ENCODE measurements around the gene BAG3. TPM values are rescaled to one million over a fixed set of nuclear protein-coding genes. Genes with fewer than 3 reads are reported as not detected.
A peak's percentile ranks its signal among the peaks of the same experiment; 100 is the strongest.
"Not testable (repeated sequence)": the region's sequence is repeated elsewhere in the genome, so short reads cannot be mapped to it uniquely, and the experiment has no call there.

BAG3 gene
- total RNA-seq, 1 donor from 2014 or later: 88.0 TPM

- intact Hi-C loops (cut with DNase I): no loop called here
- Histone ChIP-seq H3K27ac (no peak overlapping the region), H3K27me3 (no peaks in the 10 kb centered on the region), H3K36me3 (no peaks in the 10 kb centered on the region), H3K4me1 (no peaks in the 10 kb centered on the region), H3K9me3 (no peaks in the 10 kb centered on the region), H3K4me3 (no peak overlapping the region)
- no peak for DNase-seq (ENCODE audit: low spot score in 2 of 2)
- no peak for TF ChIP-seq CTCF (IDR thresholded peaks at IDR 0.05)
These were observed 50.7 kb downstream of the BAG3 start for GRCh38 chr10:119701861-119702260.

DNA sequence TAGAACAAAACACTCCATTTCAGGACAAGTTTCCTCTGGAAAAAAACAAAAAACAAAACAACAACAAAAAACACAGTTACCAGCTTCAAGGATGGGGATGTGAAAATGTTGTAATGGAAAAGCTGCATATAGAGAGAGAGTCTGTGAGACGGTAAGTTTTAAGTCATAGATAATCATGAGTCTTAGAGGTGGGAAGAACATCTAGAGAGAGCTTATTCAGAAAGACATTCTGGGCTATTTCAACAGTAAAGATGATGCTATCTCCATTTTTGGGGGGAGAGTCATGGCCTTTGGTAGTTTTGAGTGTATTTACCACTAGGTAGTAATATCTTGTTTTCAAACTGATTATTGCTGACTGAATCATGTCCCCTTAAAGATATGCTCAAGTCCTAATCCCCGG is 51.4 kb downstream of the BAG3 start:
- no peaks in the 10 kb centered on the region for H3K4me1 ChIP-seq
- no peak for DNase-seq (ENCODE audit: low spot score in 2 of 2)
- intact Hi-C loops (cut with DNase I): no loop called here
- no peak for TF ChIP-seq CTCF (IDR thresholded peaks at IDR 0.05)
- no peaks in the 10 kb centered on the region for H3K27me3 ChIP-seq
- H3K36me3 ChIP-seq: no peaks in the 10 kb centered on the region
- no peak overlapping the region for H3K27ac ChIP-seq
- no peaks in the 10 kb centered on the region for H3K9me3 ChIP-seq
- H3K4me3 ChIP-seq: no peak overlapping the region

- intact Hi-C loops (cut with DNase I): no loop called here
- no peak overlapping the region for H3K4me3 ChIP-seq
These were observed 52.8 kb downstream of the BAG3 start for GRCh38 chr10:119703903-119704508.

DNA sequence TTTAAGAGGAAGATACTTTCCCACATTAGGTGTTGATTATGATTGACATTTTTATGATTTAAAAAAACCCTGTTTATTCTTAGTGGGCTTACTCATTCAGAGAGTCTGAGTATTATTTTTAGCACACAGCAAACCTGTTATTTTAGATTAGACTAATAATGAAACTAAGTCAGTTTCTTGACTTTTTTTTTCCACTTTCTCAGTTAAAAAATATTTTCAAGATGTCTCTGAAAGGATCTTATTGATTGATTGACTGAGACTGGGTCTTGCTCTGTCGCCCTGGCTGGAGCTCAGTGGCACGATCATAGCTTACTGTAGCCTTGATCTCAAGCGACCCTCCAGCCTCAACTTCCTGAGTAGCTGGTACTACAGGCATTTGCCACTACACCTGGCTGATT is 54.3 kb downstream of the BAG3 start:
- Histone ChIP-seq H3K4me1 (no peaks in the 10 kb centered on the region), H3K36me3 (no peaks in the 10 kb centered on the region), H3K27ac (peak overlapping the region in 1 of 2 donors; percentile 20), H3K27me3 (no peaks in the 10 kb centered on the region), H3K4me3 (no peak overlapping the region), H3K9me3 (no peaks in the 10 kb centered on the region)
- no peak for DNase-seq (ENCODE audit: low spot score in 2 of 2)
- TF ChIP-seq CTCF (IDR thresholded peaks at IDR 0.05): no peak
- intact Hi-C loops (cut with DNase I): no loop called here

More at GRCh38 chr10:119703903-119704508, 52.8 kb downstream of the BAG3 start:
- no peak overlapping the region for H3K27ac ChIP-seq
- H3K9me3 ChIP-seq: no peaks in the 10 kb centered on the region
- TF ChIP-seq CTCF (IDR thresholded peaks at IDR 0.05): no peak
- DNase-seq (ENCODE audit: low spot score in 2 of 2): no peak
- no peaks in the 10 kb centered on the region for H3K4me1 ChIP-seq
- H3K36me3 ChIP-seq: no peaks in the 10 kb centered on the region
- H3K27me3 ChIP-seq: no peaks in the 10 kb centered on the region

DNA sequence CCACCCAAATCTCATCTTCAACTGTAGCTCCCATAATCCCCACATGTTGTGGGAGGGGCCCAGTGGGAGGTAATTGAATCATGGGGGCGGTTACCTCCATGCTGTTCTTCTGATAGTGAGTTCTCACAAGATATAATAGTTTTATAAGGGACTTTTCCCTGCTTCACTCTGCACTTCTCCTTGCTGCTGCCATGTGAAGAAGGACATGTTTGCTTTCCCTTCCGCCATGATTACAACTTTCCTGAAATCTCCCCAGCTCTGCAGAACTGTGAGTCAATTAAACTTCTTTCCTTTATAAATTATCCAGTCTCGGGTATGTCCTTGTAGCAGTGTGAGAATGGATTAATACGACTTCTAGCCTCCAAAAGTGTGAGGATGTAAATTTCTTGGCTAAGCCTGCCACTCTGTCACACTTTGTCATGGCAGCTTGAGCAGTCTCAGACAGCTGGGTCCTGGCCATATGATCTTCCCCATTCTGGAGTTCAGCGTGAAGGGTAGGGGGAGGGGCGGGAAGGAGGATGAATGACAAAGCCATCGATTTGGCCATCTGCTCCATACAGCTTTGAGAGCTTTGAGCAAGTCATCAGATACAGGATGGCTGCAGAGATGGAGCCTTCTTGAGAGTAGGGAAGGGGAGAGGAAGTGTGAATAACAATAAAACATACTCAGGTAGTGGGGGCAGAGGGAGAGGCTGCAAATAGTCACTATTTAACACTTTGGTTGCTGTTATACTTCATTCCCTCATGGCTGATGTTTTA is 55.5 kb downstream of the BAG3 start:
- Histone ChIP-seq H3K9me3 (no peaks in the 10 kb centered on the region), H3K36me3 (no peaks in the 10 kb centered on the region), H3K4me1 (no peaks in the 10 kb centered on the region), H3K27ac (no peak overlapping the region), H3K27me3 (no peaks in the 10 kb centered on the region), H3K4me3 (no peak overlapping the region)
- no peak for DNase-seq (ENCODE audit: low spot score in 2 of 2)
- intact Hi-C loops (cut with DNase I): no loop called here
- TF ChIP-seq CTCF (IDR thresholded peaks at IDR 0.05): no peak

GRCh38 chr10:119707331-119707730 is 56.2 kb downstream of the BAG3 start:
- H3K4me3 ChIP-seq; H3K4me1 ChIP-seq; H3K27ac ChIP-seq; H3K9me3 ChIP-seq; H3K36me3 ChIP-seq; DNase-seq (ENCODE audit: low spot score in 2 of 2); intact Hi-C loops (cut with DNase I); H3K27me3 ChIP-seq: not testable (repeated sequence)

DNA sequence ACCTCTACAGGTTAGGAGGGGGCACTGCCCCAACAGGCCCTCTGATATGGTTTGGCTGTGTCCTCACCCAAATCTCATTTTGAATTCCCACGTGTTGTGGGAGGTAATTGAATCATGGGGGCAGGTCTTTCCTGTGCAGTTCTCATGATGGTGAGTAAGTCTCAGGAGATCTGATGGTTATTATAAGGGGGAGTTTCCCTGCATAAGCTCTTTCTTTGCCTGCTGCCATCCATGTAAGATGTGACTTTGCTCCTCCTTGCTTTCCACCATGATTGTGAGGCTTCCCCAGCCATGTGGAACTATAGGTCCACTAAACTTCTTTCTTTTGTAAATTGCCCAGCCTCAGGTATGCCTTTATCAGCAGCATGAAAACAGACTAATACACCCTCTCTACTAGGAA is 59.8 kb downstream of the BAG3 start:
- H3K9me3 ChIP-seq; H3K27me3 ChIP-seq; DNase-seq (ENCODE audit: low spot score in 2 of 2); intact Hi-C loops (cut with DNase I); H3K4me3 ChIP-seq; H3K27ac ChIP-seq; H3K36me3 ChIP-seq; H3K4me1 ChIP-seq: not testable (repeated sequence)

All from ascending aorta (tissue), 2 donors.